Measurements from ENCODE around the gene TTC9C.

Gene TTC9C

DNA sequence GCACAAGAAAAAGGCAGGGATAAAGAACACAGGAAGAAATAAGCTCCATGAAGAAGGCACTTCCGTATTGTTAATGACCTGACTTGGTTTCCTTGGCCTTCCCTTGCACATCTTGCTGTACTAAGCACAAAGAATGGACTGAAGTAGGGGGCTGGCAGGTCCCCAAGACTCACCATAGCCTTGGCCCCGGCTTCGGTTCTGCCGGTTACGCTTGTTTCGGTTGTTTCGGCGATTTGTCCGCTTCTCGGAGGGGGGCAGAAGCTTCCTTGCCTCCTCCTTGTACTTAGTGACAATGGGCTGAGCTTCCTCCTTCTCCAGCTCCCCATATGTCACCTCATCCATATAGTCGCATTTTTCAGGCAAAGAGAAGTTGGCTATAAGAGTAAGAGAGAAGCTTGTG is 11.5 kb upstream of the TTC9C start:
- peak overlapping the region; percentile 6 for H3K4me2 ChIP-seq (ENCODE audit: low read depth, low read length, poor library complexity, severe bottlenecking)
- no peak overlapping the region for H3K9ac ChIP-seq (ENCODE audit: low read depth, low read length, poor library complexity, severe bottlenecking)
- no peak overlapping the region for H2AFZ ChIP-seq (ENCODE audit: low read length)
- TF ChIP-seq EZH2phosphoT487 (IDR thresholded peaks at IDR 0.05; ENCODE audit: borderline replicate concordance): no peak
- TF ChIP-seq, protein P1, sequence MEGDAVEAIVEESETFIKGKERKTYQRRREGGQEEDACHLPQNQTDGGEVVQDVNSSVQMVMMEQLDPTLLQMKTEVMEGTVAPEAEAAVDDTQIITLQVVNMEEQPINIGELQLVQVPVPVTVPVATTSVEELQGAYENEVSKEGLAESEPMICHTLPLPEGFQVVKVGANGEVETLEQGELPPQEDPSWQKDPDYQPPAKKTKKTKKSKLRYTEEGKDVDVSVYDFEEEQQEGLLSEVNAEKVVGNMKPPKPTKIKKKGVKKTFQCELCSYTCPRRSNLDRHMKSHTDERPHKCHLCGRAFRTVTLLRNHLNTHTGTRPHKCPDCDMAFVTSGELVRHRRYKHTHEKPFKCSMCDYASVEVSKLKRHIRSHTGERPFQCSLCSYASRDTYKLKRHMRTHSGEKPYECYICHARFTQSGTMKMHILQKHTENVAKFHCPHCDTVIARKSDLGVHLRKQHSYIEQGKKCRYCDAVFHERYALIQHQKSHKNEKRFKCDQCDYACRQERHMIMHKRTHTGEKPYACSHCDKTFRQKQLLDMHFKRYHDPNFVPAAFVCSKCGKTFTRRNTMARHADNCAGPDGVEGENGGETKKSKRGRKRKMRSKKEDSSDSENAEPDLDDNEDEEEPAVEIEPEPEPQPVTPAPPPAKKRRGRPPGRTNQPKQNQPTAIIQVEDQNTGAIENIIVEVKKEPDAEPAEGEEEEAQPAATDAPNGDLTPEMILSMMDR (conservative IDR thresholded peaks at IDR 0.05; ENCODE audit: low read length): no peak
- no peaks in the 10 kb centered on the region for H3K9me2 ChIP-seq (replicated peaks; ENCODE audit: low read depth, low read length)
- H3K4me3 ChIP-seq (ENCODE audit: low read length, poor library complexity, severe bottlenecking): no peak overlapping the region
- H3K4me1 ChIP-seq (ENCODE audit: insufficient read depth, low read length, poor library complexity, severe bottlenecking): peaks cover 13% of the 10 kb centered on the region
- no peaks in the 10 kb centered on the region for H3K27me3 ChIP-seq (ENCODE audit: insufficient read depth, low read length, poor library complexity, severe bottlenecking)
- no peaks in the 10 kb centered on the region for H3K9me3 ChIP-seq (ENCODE audit: insufficient read depth, low read depth, low read length)
- H3K36me3 ChIP-seq (ENCODE audit: insufficient read depth, low read length): peaks cover 97% of the 10 kb centered on the region
- H4K20me1 ChIP-seq (ENCODE audit: insufficient read depth, low read length, poor library complexity, severe bottlenecking): peaks cover 79% of the 10 kb centered on the region
- H3K79me2 ChIP-seq (ENCODE audit: insufficient read depth, low read length): peaks cover 83% of the 10 kb centered on the region
- H3F3A ChIP-seq (ENCODE audit: low read depth): peaks cover 7% of the 10 kb centered on the region; the same call in 1 of the 2 replicates

DNA sequence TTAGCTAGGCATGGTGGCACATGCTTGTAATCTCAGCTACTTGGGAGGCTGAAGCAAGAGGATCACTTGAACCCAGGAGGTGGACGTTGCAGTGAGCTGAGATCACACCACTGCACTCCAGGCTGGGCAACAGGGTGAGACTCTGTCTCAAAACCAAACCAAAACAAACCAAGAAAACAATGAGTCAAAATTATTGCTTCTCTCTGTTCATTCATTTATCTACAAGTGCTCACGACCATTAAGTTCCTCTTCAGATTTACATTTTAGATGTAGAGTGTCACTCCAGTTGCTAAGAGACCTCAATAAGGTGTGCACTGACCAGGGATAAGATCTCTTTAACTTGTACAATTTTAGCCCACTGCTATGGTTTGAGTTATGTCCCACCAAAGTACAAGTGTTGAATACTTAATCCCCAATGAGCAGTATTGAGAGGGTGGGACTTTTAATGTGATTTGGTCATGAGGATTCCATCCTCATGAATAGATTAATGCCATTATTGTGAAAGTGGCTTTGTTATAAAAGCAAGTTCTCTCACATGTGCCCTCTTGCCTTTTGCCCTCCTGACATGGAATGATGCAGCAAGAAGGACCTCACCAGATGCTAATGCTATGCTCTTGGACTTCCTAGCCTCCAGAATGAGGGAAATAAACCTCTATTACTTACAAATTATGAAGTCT is 8.8 kb upstream of the TTC9C start:
- TF ChIP-seq EZH2phosphoT487 (IDR thresholded peaks at IDR 0.05; ENCODE audit: borderline replicate concordance): no peak
- TF ChIP-seq, protein P1 (conservative IDR thresholded peaks at IDR 0.05; ENCODE audit: low read length): no peak
- no peaks in the 10 kb centered on the region for H3F3A ChIP-seq (ENCODE audit: low read depth)

DNA sequence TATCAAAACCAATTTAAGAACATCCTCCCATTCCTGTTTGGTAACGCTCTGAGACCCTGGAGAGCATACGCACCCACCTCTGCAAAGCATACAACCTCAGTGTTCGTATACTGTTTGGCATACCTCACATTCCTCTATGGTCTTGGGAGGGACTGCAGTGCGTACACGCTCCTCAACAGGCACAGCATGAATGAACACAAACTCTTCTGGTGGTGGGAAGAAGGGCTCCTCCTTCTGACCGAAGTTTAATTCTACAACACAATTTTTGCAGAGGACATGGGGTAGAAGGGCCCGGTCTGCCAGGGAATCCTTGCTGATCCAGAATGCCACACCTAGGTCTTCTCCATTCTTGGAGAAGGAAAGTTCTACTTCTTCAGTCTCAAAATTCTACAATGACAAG is 6.3 kb upstream of the TTC9C start:
- Histone ChIP-seq H3K79me2 (ENCODE audit: insufficient read depth, low read length) (peaks cover 99% of the 10 kb centered on the region), H3K4me1 (ENCODE audit: insufficient read depth, low read length, poor library complexity, severe bottlenecking) (peaks cover 43% of the 10 kb centered on the region), H3K27me3 (ENCODE audit: insufficient read depth, low read length, poor library complexity, severe bottlenecking) (no peaks in the 10 kb centered on the region), H3K9me3 (ENCODE audit: insufficient read depth, low read depth, low read length) (no peaks in the 10 kb centered on the region), H3K4me3 (ENCODE audit: low read length, poor library complexity, severe bottlenecking) (peak overlapping the region; percentile 11), H4K20me1 (ENCODE audit: insufficient read depth, low read length, poor library complexity, severe bottlenecking) (peaks cover 89% of the 10 kb centered on the region), H3K36me3 (ENCODE audit: insufficient read depth, low read length) (peaks cover 78% of the 10 kb centered on the region), H3K9me2 (replicated peaks; ENCODE audit: low read depth, low read length) (no peaks in the 10 kb centered on the region), H3K9ac (ENCODE audit: low read depth, low read length, poor library complexity, severe bottlenecking) (peak overlapping the region; percentile 6), H3F3A (ENCODE audit: low read depth) (no peaks in the 10 kb centered on the region), H2AFZ (ENCODE audit: low read length) (no peak overlapping the region), H3K4me2 (ENCODE audit: low read depth, low read length, poor library complexity, severe bottlenecking) (peak overlapping the region; percentile 98)
- TF ChIP-seq, protein P1 (conservative IDR thresholded peaks at IDR 0.05; ENCODE audit: low read length): peak; percentile 45
- no peak for TF ChIP-seq EZH2phosphoT487 (IDR thresholded peaks at IDR 0.05; ENCODE audit: borderline replicate concordance)

More for the DNA sequence above, 8.8 kb upstream of the TTC9C start:
- no peak overlapping the region for H2AFZ ChIP-seq (ENCODE audit: low read length)
- H3K4me3 ChIP-seq (ENCODE audit: low read length, poor library complexity, severe bottlenecking): no peak overlapping the region
- H3K27me3 ChIP-seq (ENCODE audit: insufficient read depth, low read length, poor library complexity, severe bottlenecking): no peaks in the 10 kb centered on the region
- H3K36me3 ChIP-seq (ENCODE audit: insufficient read depth, low read length): peaks cover 99% of the 10 kb centered on the region
- peaks cover 87% of the 10 kb centered on the region for H4K20me1 ChIP-seq (ENCODE audit: insufficient read depth, low read length, poor library complexity, severe bottlenecking)
- H3K9ac ChIP-seq (ENCODE audit: low read depth, low read length, poor library complexity, severe bottlenecking): no peak overlapping the region
- H3K4me1 ChIP-seq (ENCODE audit: insufficient read depth, low read length, poor library complexity, severe bottlenecking): peaks cover 31% of the 10 kb centered on the region
- H3K4me2 ChIP-seq (ENCODE audit: low read depth, low read length, poor library complexity, severe bottlenecking): peak overlapping the region; percentile 3
- H3K79me2 ChIP-seq (ENCODE audit: insufficient read depth, low read length): peaks cover 97% of the 10 kb centered on the region
- no peaks in the 10 kb centered on the region for H3K9me3 ChIP-seq (ENCODE audit: insufficient read depth, low read depth, low read length)
- no peaks in the 10 kb centered on the region for H3K9me2 ChIP-seq (replicated peaks; ENCODE audit: low read depth, low read length)

All from Loucy (cell line).